ENCODE measurements around the gene EFNB3. TPM values are rescaled to one million over a fixed set of nuclear protein-coding genes. Genes with fewer than 3 reads are reported as not detected.

EFNB3 gene
- total and polyA plus RNA-seq, 2 of the 8 experiments (the other 6 are each of a cell fraction or from before 2014, with no cell fraction given) = 15.0 to 27.3 TPM

GRCh38 chr17:7732981-7733539 lies 28.1 kb downstream of the EFNB3 start:
- Histone ChIP-seq H3K4me1 (replicated peaks in 1 of 4; ENCODE audit: control insufficient read depth in 3 of 4, insufficient read depth in 4 of 4, low read length in 3 of 4) (no peaks in the 10 kb centered on the region), H2AK5ac (ENCODE audit: low read depth, low read length) (no peak overlapping the region), H3K9ac (replicated peaks in 1 of 4; ENCODE audit: extremely low read depth in 1 of 4, low read depth in 3 of 4, low read length in 3 of 4) (no peak overlapping the region), H3K4ac (replicated peaks; ENCODE audit: insufficient read length, low read depth, low read length) (no peak overlapping the region), H3K36me3 (ENCODE audit: control insufficient read depth in 2 of 4, insufficient read depth in 4 of 4, low read length in 3 of 4) (no peaks in the 10 kb centered on the region), H2BK120ac (replicated peaks; ENCODE audit: low read depth, low read length) (no peak overlapping the region), H4K20me1 (replicated peaks in 1 of 2; ENCODE audit: control insufficient read depth in 1 of 2, insufficient read depth in 2 of 2, low read length in 2 of 2) (no peaks in the 10 kb centered on the region), H3K56ac (replicated peaks; ENCODE audit: insufficient read length, low read depth, low read length) (no peak overlapping the region), H3K27ac (ENCODE audit: low read depth, low read length) (no peak overlapping the region), H3K79me1 (ENCODE audit: low read depth, low read length) (no peaks in the 10 kb centered on the region), H4K5ac (ENCODE audit: insufficient read length, low read depth, low read length) (no peak overlapping the region), H2BK20ac (ENCODE audit: low read length) (no peak overlapping the region), H3K23ac (ENCODE audit: insufficient read length) (no peak overlapping the region), H3K27me3 (replicated peaks in 1 of 4; ENCODE audit: control insufficient read depth in 3 of 4, extremely low read depth in 1 of 4, insufficient read depth in 3 of 4, low read length in 3 of 4) (peaks cover 0 to 3% (median under 1%) of the 10 kb centered on the region in 4 experiments; a peak in 4 of 7 replicates), H2BK12ac (ENCODE audit: low read depth, low read length) (no peak overlapping the region), H3K9me3 (ENCODE audit: insufficient read depth in 2 of 2, low read depth in 1 of 2, low read length in 1 of 2) (no peaks in the 10 kb centered on the region), H2BK15ac (ENCODE audit: low read length) (no peak overlapping the region), H4K91ac (replicated peaks; ENCODE audit: insufficient read length, low read length) (no peak overlapping the region), H2BK5ac (ENCODE audit: low read depth, low read length) (no peak overlapping the region), H3K23me2 (ENCODE audit: low read depth, low read length) (no peaks in the 10 kb centered on the region), H4K8ac (ENCODE audit: extremely low read depth, insufficient read depth, low read length) (no peak overlapping the region), H3K4me3 (ENCODE audit: extremely low read depth in 1 of 4, insufficient read depth in 2 of 4, low read depth in 3 of 4, low read length in 4 of 4) (no peak overlapping the region), H3K79me2 (ENCODE audit: control insufficient read depth in 1 of 2, insufficient read depth in 2 of 2, low read length in 2 of 2) (no peaks in the 10 kb centered on the region; a peak in 1 of 4 replicates), H3K14ac (ENCODE audit: insufficient read length) (no peak overlapping the region), H3K4me2 (ENCODE audit: insufficient read depth in 1 of 2, low read depth in 2 of 2, low read length in 2 of 2) (no peak overlapping the region), H3K18ac (ENCODE audit: extremely low read depth, low read length) (no peak overlapping the region), H2AFZ (ENCODE audit: low read length) (no peak overlapping the region)
- FAIRE-seq (no peak), DNase-seq (ENCODE audit: low read depth in 1 of 2, low spot score in 2 of 2) (no peak)
- TF ChIP-seq TBP (IDR thresholded peaks at IDR 0.05; ENCODE audit: low read depth, low read length) (no peak), NANOG (IDR thresholded peaks at IDR 0.05; ENCODE audit: insufficient read depth, low read depth, low read length, poor library complexity, severe bottlenecking) (no peak), BCL11A (IDR thresholded peaks at IDR 0.05; ENCODE audit: low read depth in 2 of 2, low read length in 2 of 2) (no peak), SIX5 (IDR thresholded peaks at IDR 0.05; ENCODE audit: low read depth, low read length) (no peak), POLR2AphosphoS5 (IDR thresholded peaks at IDR 0.05; ENCODE audit: low read depth, low read length) (no peak)
- whole genome bisulfite sequencing, 2 experiments (ENCODE audit: extremely low coverage in 1 of 2, insufficient coverage in 1 of 2, insufficient read length in 1 of 2, insufficient replicate concordance in 2 of 2, low coverage in 1 of 2, low lambda C conversion rate in 2 of 2, missing lambda C conversion rate in 1 of 2) = 88% methylated on average over 13 of the region's 14 CpGs; no CpG with 5 or more reads in 1 of the 2 experiments
- ChIA-PET POLR2A (ENCODE audit: partially characterized antibody) (no interaction called here), CTCF (ENCODE audit: partially characterized antibody) (no interaction called here)

All from H1 (cell line).